GM19467 (cell line): ENCODE measurements around the gene KAZN.

Experiments used
- ATAC-seq: cut with Tn5 transposase; IDR thresholded peaks from one replicate; pipeline ENCODE4 v1.9.1; 2021; ENCODE audit warnings: mild to moderate bottlenecking, moderate library complexity; ENCODE audit not compliant: unreplicated experiment

KAZN gene

GRCh38 chr1:14989931-14990728, 391.6 kb downstream of the KAZN start:
- ATAC-seq: no peak

- no peak for ATAC-seq
Measured at GRCh38 chr1:14993414-14993813, 394.9 kb downstream of the KAZN start.

GRCh38 chr1:14994148-14994547, 395.7 kb downstream of the KAZN start:
- no peak for ATAC-seq

- no peak for ATAC-seq
Measured at GRCh38 chr1:14994841-14995437, 396.5 kb downstream of the KAZN start.

GRCh38 chr1:14996133-14997050, 397.9 kb downstream of the KAZN start:
- ATAC-seq: no peak

GRCh38 chr1:14997646-14998276, 399.3 kb downstream of the KAZN start:
- ATAC-seq: no peak

- no peak for ATAC-seq
Measured at GRCh38 chr1:14999441-14999840, 401.0 kb downstream of the KAZN start.

- ATAC-seq: no peak
Measured at GRCh38 chr1:15000030-15000429, 401.5 kb downstream of the KAZN start.

- ATAC-seq: no peak
Measured at GRCh38 chr1:15000671-15001070, 402.2 kb downstream of the KAZN start.

- ATAC-seq: no peak
Measured at GRCh38 chr1:15001317-15001915, 402.9 kb downstream of the KAZN start.

- ATAC-seq: no peak
Measured at GRCh38 chr1:15002325-15002724, 403.8 kb downstream of the KAZN start.

- ATAC-seq: no peak
Measured at GRCh38 chr1:15004396-15004795, 405.9 kb downstream of the KAZN start.

- no peak for ATAC-seq
Measured at GRCh38 chr1:15005116-15005515, 406.6 kb downstream of the KAZN start.

- no peak for ATAC-seq
Measured at GRCh38 chr1:15007368-15007767, 408.9 kb downstream of the KAZN start.

GRCh38 chr1:15007842-15008241, 409.4 kb downstream of the KAZN start:
- ATAC-seq: no peak

GRCh38 chr1:15008783-15009729, 410.6 kb downstream of the KAZN start:
- ATAC-seq: no peak

GRCh38 chr1:15011160-15011559, 412.7 kb downstream of the KAZN start:
- no peak for ATAC-seq

GRCh38 chr1:15011661-15012060, 413.2 kb downstream of the KAZN start:
- no peak for ATAC-seq

- ATAC-seq: no peak
Measured at GRCh38 chr1:15012822-15013221, 414.3 kb downstream of the KAZN start.

GRCh38 chr1:15013767-15014166, 415.3 kb downstream of the KAZN start:
- no peak for ATAC-seq
